GM12892 (cell line): Measurements from ENCODE around the gene C3orf49.

Experiments
- POLR2A ChIP-seq: IDR thresholded peaks from 2 replicates; pipeline ENCODE4 v1.6.1; 2011; ENCODE audit warnings: low read depth, low read length, control low read depth
- POLR2AphosphoS5 ChIP-seq: IDR thresholded peaks from 2 replicates; pipeline ENCODE4 v1.6.1; 2011; ENCODE audit warnings: low read depth, low read length, control low read depth
- TAF1 ChIP-seq: IDR thresholded peaks from 2 replicates; pipeline ENCODE4 v1.6.1; 2011; ENCODE audit warnings: low read depth, mild to moderate bottlenecking, control low read depth, low read length, borderline replicate concordance

DNA sequence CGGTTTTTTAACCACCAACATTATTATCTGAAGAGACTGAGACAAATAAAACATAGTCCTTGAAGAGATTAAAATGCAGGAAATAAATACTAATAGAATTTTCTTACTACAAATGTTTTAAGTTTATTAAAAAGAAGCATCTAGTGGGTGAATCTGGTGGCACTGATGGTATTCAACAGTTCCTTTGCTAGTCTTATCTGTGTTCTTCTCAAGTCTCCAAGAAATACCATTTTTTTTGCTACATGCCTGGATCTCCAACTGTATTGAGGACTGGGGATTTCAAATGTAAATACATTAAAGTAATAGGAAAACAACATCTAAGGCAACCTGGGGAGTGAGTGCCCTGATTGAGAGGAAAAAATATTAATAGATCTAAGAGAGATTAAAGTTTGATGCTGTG lies 22.6 kb downstream of the C3orf49 start:
- TF ChIP-seq POLR2A = no peak
- no peak for TF ChIP-seq POLR2AphosphoS5
- no peak for TF ChIP-seq TAF1
